ENCODE measurements around the gene GCLM.

DNA sequence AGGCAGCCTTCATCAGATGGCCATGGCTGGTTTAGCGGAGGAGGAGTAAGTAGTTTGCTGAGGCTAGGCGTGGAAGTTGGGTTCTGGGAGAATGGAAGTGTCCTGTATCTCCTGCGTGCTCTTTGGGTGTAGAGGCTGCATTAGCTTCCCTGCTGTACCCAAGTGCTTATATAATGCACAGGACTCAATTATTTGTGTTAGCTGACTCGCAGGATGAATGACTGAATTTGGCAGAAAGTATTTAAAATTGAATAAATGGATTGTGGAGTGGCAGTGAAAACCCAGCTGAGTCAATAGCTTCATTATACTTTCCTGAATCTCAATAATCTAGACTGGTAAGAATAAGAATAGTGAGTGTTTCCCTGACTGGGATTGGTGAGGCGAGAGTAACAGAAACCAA lies 44.0 kb downstream of the GCLM start:
- TF ChIP-seq, protein P1, sequence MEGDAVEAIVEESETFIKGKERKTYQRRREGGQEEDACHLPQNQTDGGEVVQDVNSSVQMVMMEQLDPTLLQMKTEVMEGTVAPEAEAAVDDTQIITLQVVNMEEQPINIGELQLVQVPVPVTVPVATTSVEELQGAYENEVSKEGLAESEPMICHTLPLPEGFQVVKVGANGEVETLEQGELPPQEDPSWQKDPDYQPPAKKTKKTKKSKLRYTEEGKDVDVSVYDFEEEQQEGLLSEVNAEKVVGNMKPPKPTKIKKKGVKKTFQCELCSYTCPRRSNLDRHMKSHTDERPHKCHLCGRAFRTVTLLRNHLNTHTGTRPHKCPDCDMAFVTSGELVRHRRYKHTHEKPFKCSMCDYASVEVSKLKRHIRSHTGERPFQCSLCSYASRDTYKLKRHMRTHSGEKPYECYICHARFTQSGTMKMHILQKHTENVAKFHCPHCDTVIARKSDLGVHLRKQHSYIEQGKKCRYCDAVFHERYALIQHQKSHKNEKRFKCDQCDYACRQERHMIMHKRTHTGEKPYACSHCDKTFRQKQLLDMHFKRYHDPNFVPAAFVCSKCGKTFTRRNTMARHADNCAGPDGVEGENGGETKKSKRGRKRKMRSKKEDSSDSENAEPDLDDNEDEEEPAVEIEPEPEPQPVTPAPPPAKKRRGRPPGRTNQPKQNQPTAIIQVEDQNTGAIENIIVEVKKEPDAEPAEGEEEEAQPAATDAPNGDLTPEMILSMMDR (conservative IDR thresholded peaks at IDR 0.05; ENCODE audit: low read depth, low read length): no peak
- TF ChIP-seq NFE2L2 (IDR thresholded peaks at IDR 0.05; ENCODE audit: low read depth, low read length) (no peak), RFX5 (IDR thresholded peaks at IDR 0.05; ENCODE audit: low read depth, low read length) (no peak), POLR2A (IDR thresholded peaks at IDR 0.05; ENCODE audit: low read depth, low read length) (no peak), CEBPB (IDR thresholded peaks at IDR 0.05; ENCODE audit: low read depth, low read length) (no peak), MAFK (IDR thresholded peaks at IDR 0.05; ENCODE audit: low read depth, low read length) (no peak), RCOR1 (IDR thresholded peaks at IDR 0.05; ENCODE audit: insufficient replicate concordance, low read length) (no peak), RAD21 (IDR thresholded peaks at IDR 0.05; ENCODE audit: low read length) (no peak)
- TF ChIP-seq, protein P2, sequence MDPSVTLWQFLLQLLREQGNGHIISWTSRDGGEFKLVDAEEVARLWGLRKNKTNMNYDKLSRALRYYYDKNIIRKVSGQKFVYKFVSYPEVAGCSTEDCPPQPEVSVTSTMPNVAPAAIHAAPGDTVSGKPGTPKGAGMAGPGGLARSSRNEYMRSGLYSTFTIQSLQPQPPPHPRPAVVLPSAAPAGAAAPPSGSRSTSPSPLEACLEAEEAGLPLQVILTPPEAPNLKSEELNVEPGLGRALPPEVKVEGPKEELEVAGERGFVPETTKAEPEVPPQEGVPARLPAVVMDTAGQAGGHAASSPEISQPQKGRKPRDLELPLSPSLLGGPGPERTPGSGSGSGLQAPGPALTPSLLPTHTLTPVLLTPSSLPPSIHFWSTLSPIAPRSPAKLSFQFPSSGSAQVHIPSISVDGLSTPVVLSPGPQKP (IDR thresholded peaks at IDR 0.05; ENCODE audit: borderline replicate concordance, low read depth, low read length): no peak
